Coronary artery (tissue), 2 donors: ENCODE data around the gene OSGEPL1.

Source experiments
- DNase-seq: peaks from one replicate; pipeline ENCODE4 v3.0.0-alpha.2; 2017; ENCODE audit warnings: low spot score
- H3K27ac ChIP-seq, 2 donors: fragments of 200-600 bp; sonication (generic); one replicate each; pipeline ENCODE4 v1.5.1; 2016 to 2019
- H3K4me3 ChIP-seq: fragments of 200-600 bp; sonication (generic); 2 replicates; pipeline ENCODE4 v1.5.1; 2016; ENCODE audit warnings: mild to moderate bottlenecking, moderate library complexity
- TF ChIP-seq, protein P1 (sequence below): fragments of 200-600 bp; sonication (generic); IDR thresholded peaks from one replicate; pipeline ENCODE4 v1.5.1; 2019; ENCODE audit warnings: antibody characterized with exemption

OSGEPL1 gene, protein sequence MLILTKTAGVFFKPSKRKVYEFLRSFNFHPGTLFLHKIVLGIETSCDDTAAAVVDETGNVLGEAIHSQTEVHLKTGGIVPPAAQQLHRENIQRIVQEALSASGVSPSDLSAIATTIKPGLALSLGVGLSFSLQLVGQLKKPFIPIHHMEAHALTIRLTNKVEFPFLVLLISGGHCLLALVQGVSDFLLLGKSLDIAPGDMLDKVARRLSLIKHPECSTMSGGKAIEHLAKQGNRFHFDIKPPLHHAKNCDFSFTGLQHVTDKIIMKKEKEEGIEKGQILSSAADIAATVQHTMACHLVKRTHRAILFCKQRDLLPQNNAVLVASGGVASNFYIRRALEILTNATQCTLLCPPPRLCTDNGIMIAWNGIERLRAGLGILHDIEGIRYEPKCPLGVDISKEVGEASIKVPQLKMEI

DNA sequence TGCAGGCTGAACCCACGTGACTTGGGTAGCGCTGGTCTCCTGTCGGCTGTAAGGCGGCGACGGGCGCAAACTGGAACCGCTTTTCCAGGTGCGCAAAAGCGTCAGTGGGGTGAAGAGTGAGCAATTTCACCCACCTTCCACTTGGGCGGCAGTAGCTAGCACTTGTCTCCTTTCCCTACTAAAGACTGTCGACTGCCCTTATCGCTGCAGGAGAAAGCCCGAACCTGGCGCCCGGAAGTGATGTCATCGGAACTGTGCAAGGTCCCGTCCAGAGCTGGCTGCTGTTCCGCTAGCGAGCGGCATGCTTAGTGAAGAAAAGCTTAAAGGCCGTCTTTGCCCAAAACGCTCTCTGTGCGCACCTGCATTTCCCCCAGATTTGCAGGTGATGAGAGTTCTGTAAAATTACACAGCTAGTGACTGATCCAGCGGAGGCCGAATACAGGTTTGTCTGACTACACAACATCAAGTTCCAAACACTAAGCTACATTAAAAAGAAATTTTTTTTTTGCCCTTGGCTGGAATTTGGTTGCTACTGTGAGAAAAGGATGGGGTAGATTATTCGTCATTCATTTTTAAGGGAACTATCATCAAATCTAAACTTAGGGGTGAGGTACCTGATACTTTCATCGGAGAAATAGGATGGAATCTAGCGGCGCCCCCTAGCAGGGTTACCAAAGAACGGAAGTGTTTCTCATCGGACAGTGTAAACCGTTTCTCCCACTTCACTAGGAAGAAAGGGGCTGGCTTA is at the start of gene OSGEPL1:
TSS of gene OSGEPL1 (minus strand) at position 242 of the 748 bp plus-strand sequence. CDS start 1,152 bp downstream, outside the sequence.
- H3K27ac ChIP-seq, result peak within 1 kb of the TSS; percentile 67 to 93
- DNase-seq, result peak; percentile 93
- TF ChIP-seq, protein P1, sequence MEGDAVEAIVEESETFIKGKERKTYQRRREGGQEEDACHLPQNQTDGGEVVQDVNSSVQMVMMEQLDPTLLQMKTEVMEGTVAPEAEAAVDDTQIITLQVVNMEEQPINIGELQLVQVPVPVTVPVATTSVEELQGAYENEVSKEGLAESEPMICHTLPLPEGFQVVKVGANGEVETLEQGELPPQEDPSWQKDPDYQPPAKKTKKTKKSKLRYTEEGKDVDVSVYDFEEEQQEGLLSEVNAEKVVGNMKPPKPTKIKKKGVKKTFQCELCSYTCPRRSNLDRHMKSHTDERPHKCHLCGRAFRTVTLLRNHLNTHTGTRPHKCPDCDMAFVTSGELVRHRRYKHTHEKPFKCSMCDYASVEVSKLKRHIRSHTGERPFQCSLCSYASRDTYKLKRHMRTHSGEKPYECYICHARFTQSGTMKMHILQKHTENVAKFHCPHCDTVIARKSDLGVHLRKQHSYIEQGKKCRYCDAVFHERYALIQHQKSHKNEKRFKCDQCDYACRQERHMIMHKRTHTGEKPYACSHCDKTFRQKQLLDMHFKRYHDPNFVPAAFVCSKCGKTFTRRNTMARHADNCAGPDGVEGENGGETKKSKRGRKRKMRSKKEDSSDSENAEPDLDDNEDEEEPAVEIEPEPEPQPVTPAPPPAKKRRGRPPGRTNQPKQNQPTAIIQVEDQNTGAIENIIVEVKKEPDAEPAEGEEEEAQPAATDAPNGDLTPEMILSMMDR, result no peak
- H3K4me3 ChIP-seq, result peak within 1 kb of the TSS; percentile 93

DNA sequence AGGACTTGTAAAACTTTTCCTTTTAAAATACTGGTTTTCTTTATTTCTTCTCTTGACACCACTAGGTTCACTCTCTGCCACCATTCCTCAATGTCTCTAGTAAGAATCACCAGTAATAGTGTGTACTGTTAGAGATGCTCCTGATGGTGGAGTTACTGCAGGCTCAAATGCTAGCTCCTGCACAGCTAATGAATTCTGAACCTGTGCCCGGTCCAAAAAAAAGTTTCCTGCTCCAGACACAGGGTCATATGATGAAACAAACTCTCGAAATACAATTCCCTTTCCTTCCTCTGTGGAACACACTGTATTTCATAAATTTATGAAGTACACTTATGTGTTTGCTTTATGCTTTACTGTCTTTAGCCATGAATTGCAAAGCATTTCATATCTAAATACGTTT is 40.8 kb upstream of the OSGEPL1 start:
- DNase-seq, result no peak
- TF ChIP-seq, protein P1, result no peak
- Histone ChIP-seq H3K27ac (no peak overlapping the region), H3K4me3 (no peak overlapping the region)

DNA sequence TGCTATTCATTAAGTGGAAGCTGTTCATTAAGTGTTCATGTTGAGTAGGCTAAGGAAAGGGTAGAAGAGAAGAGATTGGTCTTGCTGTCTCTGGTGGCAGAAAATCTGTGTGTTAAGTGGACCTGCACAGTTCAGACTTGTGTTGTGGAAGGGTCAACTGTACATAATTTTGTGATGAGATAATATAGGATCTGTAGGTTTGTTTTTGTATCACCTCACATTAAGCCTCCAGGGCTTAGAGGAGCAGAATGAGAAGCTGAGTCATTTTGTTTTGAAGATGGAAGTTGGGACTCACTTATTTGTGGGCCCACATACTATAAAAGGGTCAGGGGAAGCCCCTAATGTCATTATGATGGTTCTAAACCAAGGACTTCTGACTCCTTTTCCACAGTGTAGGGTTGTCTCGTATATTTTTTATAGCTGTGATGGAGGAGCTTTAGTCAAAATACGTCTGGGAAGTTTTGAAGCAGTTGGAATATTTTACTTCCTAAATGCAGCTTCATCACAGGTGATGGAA is 39.9 kb upstream of the OSGEPL1 start:
- TF ChIP-seq, protein P1, result no peak

DNA sequence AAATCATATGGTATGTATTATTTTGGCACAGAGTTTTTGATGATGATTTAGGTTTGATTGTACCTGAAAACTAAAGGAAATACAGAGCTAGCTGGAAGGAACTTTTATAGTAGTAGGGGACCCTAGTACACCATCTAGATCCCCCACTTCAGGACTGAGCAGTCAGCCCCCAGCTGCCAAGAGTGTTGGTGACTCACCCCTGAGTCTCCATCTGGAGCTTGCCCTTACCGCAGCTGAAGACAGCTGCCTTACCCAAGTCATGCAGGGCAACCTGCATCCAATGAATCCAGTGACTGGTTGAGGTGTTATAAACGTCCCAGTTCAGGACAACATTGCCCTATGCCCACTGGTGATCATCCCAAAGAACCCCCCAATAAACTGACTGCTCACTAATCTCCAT is 36.9 kb upstream of the OSGEPL1 start:
- TF ChIP-seq, protein P1, result no peak
- DNase-seq, result no peak
- Histone ChIP-seq H3K4me3 (no peak overlapping the region), H3K27ac (peak overlapping the region in 1 of 2 donors; percentile 1)

More for the DNA sequence above, 39.9 kb upstream of the OSGEPL1 start:
- Histone ChIP-seq H3K4me3 (no peak overlapping the region), H3K27ac (no peak overlapping the region)
- DNase-seq, result no peak

DNA sequence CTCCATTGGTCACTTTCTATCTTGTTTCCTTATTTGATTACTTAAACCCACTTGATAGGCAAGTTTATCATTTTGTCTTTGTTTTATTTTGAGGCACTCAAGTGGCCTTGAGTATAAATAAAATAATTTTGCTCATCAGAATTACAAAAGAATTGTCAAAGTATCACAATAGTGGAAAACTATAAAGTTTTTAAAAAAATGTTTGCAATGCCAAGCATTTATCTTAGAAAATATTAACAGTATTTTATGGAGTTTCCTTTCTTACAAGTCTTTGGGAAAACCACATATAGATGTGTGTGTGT is 36.4 kb upstream of the OSGEPL1 start:
- Histone ChIP-seq H3K4me3 (no peak overlapping the region), H3K27ac (no peak overlapping the region)
- TF ChIP-seq, protein P1, result no peak
- no peak for DNase-seq

DNA sequence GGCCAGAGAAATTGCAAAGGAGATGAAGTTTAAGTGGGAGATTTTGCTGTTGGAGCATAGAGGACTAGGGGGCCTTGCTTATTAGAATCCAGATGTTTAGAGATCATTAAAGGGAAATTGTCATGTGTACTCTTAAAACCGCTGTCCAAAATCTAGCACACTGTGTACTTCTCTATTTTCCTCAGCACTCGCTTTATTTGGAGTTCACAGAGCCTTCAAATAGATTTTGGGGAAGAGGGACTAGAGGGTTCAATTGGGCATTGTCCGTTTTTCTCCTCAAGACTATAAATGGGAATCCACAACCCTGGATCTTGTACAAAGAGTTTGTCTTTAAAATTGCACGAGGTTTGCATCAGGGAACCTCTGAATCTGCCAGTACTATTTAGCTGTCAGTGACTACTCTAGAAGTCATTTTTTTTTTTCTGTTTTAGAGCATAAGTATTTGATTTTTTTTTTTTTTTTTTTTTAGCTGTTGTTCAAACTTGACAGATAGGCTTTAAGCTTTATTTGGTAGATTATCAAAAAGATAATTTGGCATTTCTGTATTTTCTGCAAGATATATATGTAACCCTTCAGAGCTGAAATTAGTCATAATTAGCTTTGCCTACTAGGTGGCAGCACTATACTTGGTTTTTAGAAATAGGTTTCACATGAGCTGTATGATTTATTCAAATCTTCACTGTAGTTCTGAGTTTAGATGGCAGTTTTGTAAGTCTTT is 35.9 kb upstream of the OSGEPL1 start:
- Histone ChIP-seq H3K27ac (peak overlapping the region in 1 of 2 donors; percentile 20), H3K4me3 (no peak overlapping the region)
- no peak for DNase-seq
- TF ChIP-seq, protein P1, result no peak
